Tibial nerve (tissue), 4 donors: ENCODE data around the gene PDZD2.

Experiments used
- EP300 ChIP-seq, 2 donors: sonication (generic); formaldehyde crosslinking; IDR thresholded peaks; one replicate each; pipeline ENCODE4 v1.6.1; 2017; ENCODE audit warnings: antibody characterized with exemption in 2 of 2, mild to moderate bottlenecking in 1 of 2
- POLR2A ChIP-seq, 2 donors: fragments of 450-650 bp; IDR thresholded peaks; one replicate each; pipeline ENCODE4 v1.6.1; 2017; ENCODE audit warnings: antibody characterized with exemption in 2 of 2, mild to moderate bottlenecking in 2 of 2, moderate library complexity in 2 of 2
- TF ChIP-seq, protein P1 (sequence below), 5 experiments: fragments of 200-600 bp in 3 of 5; fragments of 450-650 bp in 2 of 5; sonication (generic) in 3 of 5; IDR thresholded peaks; one replicate each; pipeline ENCODE4 v1.5.1; 2016 to 2019; ENCODE audit warnings: antibody characterized with exemption in 5 of 5, mild to moderate bottlenecking in 3 of 5, moderate library complexity in 2 of 5

DNA sequence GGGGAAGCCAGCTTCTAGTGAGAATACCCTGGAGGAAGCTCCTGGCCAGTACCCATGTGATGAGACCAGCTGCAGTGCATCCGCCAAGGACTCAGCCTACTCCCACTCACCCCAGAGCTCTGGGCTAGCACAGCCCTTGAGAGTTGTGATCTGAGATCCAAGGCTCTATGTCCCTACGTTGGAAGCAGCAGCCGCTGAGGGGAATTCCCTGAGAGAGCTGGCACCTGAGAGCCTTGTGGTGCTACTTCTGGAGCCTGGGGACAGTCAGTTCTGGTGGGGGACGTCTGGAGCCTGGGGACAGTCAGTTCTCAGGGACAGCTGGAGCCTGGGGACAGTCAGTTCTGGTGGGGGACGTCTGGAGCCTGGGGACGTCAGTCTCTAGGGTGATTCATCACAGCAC, 39.2 kb downstream of the PDZD2 start:
- TF ChIP-seq, protein P1, sequence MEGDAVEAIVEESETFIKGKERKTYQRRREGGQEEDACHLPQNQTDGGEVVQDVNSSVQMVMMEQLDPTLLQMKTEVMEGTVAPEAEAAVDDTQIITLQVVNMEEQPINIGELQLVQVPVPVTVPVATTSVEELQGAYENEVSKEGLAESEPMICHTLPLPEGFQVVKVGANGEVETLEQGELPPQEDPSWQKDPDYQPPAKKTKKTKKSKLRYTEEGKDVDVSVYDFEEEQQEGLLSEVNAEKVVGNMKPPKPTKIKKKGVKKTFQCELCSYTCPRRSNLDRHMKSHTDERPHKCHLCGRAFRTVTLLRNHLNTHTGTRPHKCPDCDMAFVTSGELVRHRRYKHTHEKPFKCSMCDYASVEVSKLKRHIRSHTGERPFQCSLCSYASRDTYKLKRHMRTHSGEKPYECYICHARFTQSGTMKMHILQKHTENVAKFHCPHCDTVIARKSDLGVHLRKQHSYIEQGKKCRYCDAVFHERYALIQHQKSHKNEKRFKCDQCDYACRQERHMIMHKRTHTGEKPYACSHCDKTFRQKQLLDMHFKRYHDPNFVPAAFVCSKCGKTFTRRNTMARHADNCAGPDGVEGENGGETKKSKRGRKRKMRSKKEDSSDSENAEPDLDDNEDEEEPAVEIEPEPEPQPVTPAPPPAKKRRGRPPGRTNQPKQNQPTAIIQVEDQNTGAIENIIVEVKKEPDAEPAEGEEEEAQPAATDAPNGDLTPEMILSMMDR (IDR thresholded peaks at IDR 0.05) = no peak
- TF ChIP-seq EP300 (IDR thresholded peaks at IDR 0.05) (no peak), POLR2A (IDR thresholded peaks at IDR 0.05) (no peak)
